GM12878 (cell line): ENCODE results near the gene TTLL1. TPM values are rescaled to one million over a fixed set of nuclear protein-coding genes. Genes with fewer than 3 reads are reported as not detected.

Experiments
- ATAC-seq: fragments of 200-7000 bp; cut with Tn5 transposase; 3 replicates; pipeline ENCODE4 v1.9.1; 2020; ENCODE audit warnings: mild to moderate bottlenecking, moderate library complexity
- BruUV-seq: library from RNA; stranded (reverse); fragments of 400-500 nt; replicated peaks from 2 replicates; lab custom pipeline; 2021; lab: Mats Ljungman, UMichigan
- CTCF ChIA-PET: fragments of 300-600 bp; sonication (Branson Sonifier 250); formaldehyde crosslinking; extraction: SDS; loops from one replicate; lab custom pipeline; 2021; ENCODE audit warnings: inconsistent platforms; lab: Yijun Ruan, JAX
- POLR2A ChIA-PET: fragments of 350-600 bp; formaldehyde crosslinking; extraction: SDS; loops from one replicate; lab custom pipeline; 2021; ENCODE audit warnings: inconsistent platforms; lab: Charles Lee
- RAD21 ChIA-PET: fragments of 300-600 bp; sonication (Branson Sonifier 250); formaldehyde crosslinking; loops from one replicate; lab custom pipeline; 2023; ENCODE audit warnings: antibody characterized with exemption; ENCODE audit not compliant: unreplicated experiment; lab: Charles Lee
- SMC1A ChIA-PET: fragments of 300-600 bp; sonication (Branson Sonifier 250); formaldehyde crosslinking; loops from one replicate; lab custom pipeline; 2023; ENCODE audit not compliant: unreplicated experiment, uncharacterized antibody; lab: Charles Lee
- DNase-seq: peaks from one replicate; pipeline ENCODE4 v3.0.0-alpha.2; 2011; ENCODE audit warnings: low read depth, low spot score
- FAIRE-seq: peaks from 3 replicates; lab custom pipeline; 2011; peaks lifted over from hg19 to GRCh38; lab: Jason Lieb, UNC
- H2AFZ ChIP-seq: 2 replicates; pipeline ENCODE4 v1.6.0; 2011; ENCODE audit warnings: low read depth, low read length, control low read depth; ENCODE audit not compliant: control insufficient read depth
- H3K27ac ChIP-seq: 2 replicates; pipeline ENCODE4 v1.5.1; 2011; ENCODE audit warnings: control low read depth; ENCODE audit not compliant: control insufficient read depth, insufficient read depth
- H3K27me3 ChIP-seq, 2 experiments: replicated peaks in 1 of 2; 2 replicates each; pipeline versions ENCODE4 v1.6.0 to v1.6.1; 2011; ENCODE audit warnings: low read length in 1 of 2; ENCODE audit not compliant: control insufficient read depth in 2 of 2, insufficient read depth in 2 of 2
- H3K36me3 ChIP-seq, 2 experiments: 2 replicates each; pipeline ENCODE4 v1.5.1; 2011; ENCODE audit warnings: low read length in 1 of 2; ENCODE audit not compliant: control insufficient read depth in 2 of 2, insufficient read depth in 2 of 2
- H3K4me1 ChIP-seq: 2 replicates; pipeline ENCODE4 v1.6.1; 2011; ENCODE audit warnings: mild to moderate bottlenecking, low read length, moderate library complexity, mixed read lengths; ENCODE audit not compliant: control insufficient read depth, insufficient read depth
- H3K4me2 ChIP-seq: 2 replicates; pipeline ENCODE4 v1.6.0; 2011; ENCODE audit warnings: control low read depth; ENCODE audit not compliant: control insufficient read depth, insufficient read depth
- H3K4me3 ChIP-seq: fragments of 200-600 bp; sonication (generic); 2 replicates; pipeline ENCODE4 v1.5.1; 2016
- H3K79me2 ChIP-seq: 2 replicates; pipeline ENCODE4 v1.6.0; 2011; ENCODE audit warnings: low read length; ENCODE audit not compliant: control insufficient read depth, insufficient read depth
- H3K9ac ChIP-seq: 2 replicates; pipeline ENCODE4 v1.8.0; 2011; ENCODE audit warnings: low read length, control low read depth, mixed read lengths; ENCODE audit not compliant: control insufficient read depth, insufficient read depth
- H3K9me3 ChIP-seq: replicated peaks from 3 replicates; pipeline ENCODE4 v1.5.1; 2011; ENCODE audit warnings: mild to moderate bottlenecking, low read length; ENCODE audit not compliant: control insufficient read depth, insufficient read depth
- H4K20me1 ChIP-seq: 2 replicates; pipeline ENCODE4 v1.6.0; 2011; ENCODE audit not compliant: control insufficient read depth, insufficient read depth
- CBFB ChIP-seq: IDR thresholded peaks from 2 replicates; pipeline ENCODE4 v1.6.1; 2016; ENCODE audit warnings: antibody characterized with exemption, low read depth
- CEBPZ ChIP-seq: fragments of 150-350 bp; IDR thresholded peaks from 2 replicates; pipeline ENCODE4 v1.6.1; 2016; ENCODE audit warnings: low read depth, low read length
- CTCF ChIP-seq, 3 experiments: IDR thresholded peaks in 2 of 3; conservative IDR thresholded peaks in 1 of 3; 2 replicates each; pipeline ENCODE4 v1.5.1; 2011; ENCODE audit warnings: low read depth in 3 of 3, low read length in 3 of 3, mild to moderate bottlenecking in 3 of 3, control low read depth in 2 of 3, moderate library complexity in 2 of 3, inconsistent platforms in 1 of 3, mixed read lengths in 1 of 3; ENCODE audit not compliant: control insufficient read depth in 2 of 3, insufficient read depth in 1 of 3; ENCODE audit errors: extremely low read depth in 1 of 3
- IRF3 ChIP-seq: fragments of 450-650 bp; IDR thresholded peaks from 2 replicates; pipeline ENCODE4 v1.6.1; 2014; ENCODE audit warnings: mild to moderate bottlenecking
- LARP7 ChIP-seq: fragments of 450-650 bp; IDR thresholded peaks from 2 replicates; pipeline ENCODE4 v1.6.1; 2017; ENCODE audit warnings: mild to moderate bottlenecking
- MEF2A ChIP-seq: IDR thresholded peaks from 2 replicates; pipeline ENCODE4 v1.6.1; 2011; ENCODE audit warnings: low read depth, mild to moderate bottlenecking, low read length, moderate library complexity; ENCODE audit not compliant: insufficient read depth
- NFIC ChIP-seq: IDR thresholded peaks from 2 replicates; pipeline ENCODE4 v1.6.1; 2012; ENCODE audit warnings: low read depth, mild to moderate bottlenecking, inconsistent platforms, low read length, moderate library complexity
- SKIL ChIP-seq: fragments of 450-650 bp; IDR thresholded peaks from 2 replicates; pipeline ENCODE4 v1.6.1; 2017; ENCODE audit warnings: mild to moderate bottlenecking, low read depth, inconsistent platforms; ENCODE audit not compliant: poor library complexity, severe bottlenecking
- SMAD1 ChIP-seq: fragments of 450-650 bp; IDR thresholded peaks from 2 replicates; pipeline ENCODE4 v1.6.1; 2018; ENCODE audit warnings: mild to moderate bottlenecking, low read depth; ENCODE audit not compliant: partially characterized antibody
- SMC3 ChIP-seq: IDR thresholded peaks from 2 replicates; pipeline ENCODE4 v1.6.1; 2011; ENCODE audit warnings: low read length, improper control_type of control experiment, borderline replicate concordance
- SP1 ChIP-seq: IDR thresholded peaks from one replicate; pipeline ENCODE4 v1.6.1; 2011; ENCODE audit warnings: low read depth, low read length
- SPI1 ChIP-seq: IDR thresholded peaks from 2 replicates; pipeline ENCODE4 v1.6.1; 2011; ENCODE audit warnings: low read depth, mild to moderate bottlenecking, low read length, moderate library complexity, borderline replicate concordance; ENCODE audit not compliant: insufficient read depth
- SUPT20H ChIP-seq: IDR thresholded peaks from 2 replicates; pipeline ENCODE4 v1.6.1; 2011; ENCODE audit warnings: low read depth, mild to moderate bottlenecking, low read length, moderate library complexity, borderline replicate concordance; ENCODE audit not compliant: control insufficient read depth
- TCF3 ChIP-seq: IDR thresholded peaks from 2 replicates; pipeline ENCODE4 v1.6.1; 2012; ENCODE audit warnings: low read depth, mild to moderate bottlenecking, low read length, borderline replicate concordance; ENCODE audit not compliant: insufficient read depth
- ZNF274 ChIP-seq: IDR thresholded peaks from one replicate; pipeline ENCODE4 v1.8.0; 2011; ENCODE audit not compliant: insufficient read length, insufficient read depth
- WGBS: methylation state at CpG from one replicate; pipeline ENCODE4 v1.1.6; 2016; ENCODE audit warnings: low lambda C conversion rate; ENCODE audit not compliant: insufficient replicate concordance, insufficient coverage; ENCODE audit errors: missing lambda C conversion rate; 5-methylcytosine and 5-hydroxymethylcytosine counted together
- in situ Hi-C: fragments of 300-500 bp; cut with MboI; formaldehyde crosslinking; loops from 9 replicates; pipeline ENCODE4 v1.14.3; 2018; ENCODE audit warnings: mixed read lengths
- intact Hi-C: fragments of 100-400 bp; cut with micrococcal nuclease; formaldehyde crosslinking; loops from one replicate; pipeline ENCODE4 v1.14.2; 2022; ENCODE audit not compliant: unreplicated experiment
- polyA plus RNA-seq, 11 experiments: library from polyadenylated mRNA; depleted of rRNA in 4 of 11; unstranded in 6 of 11; stranded (reverse) in 5 of 11; fragments of >200 nt; fragmentation: Nextera tagmentation in 4 of 11; fragmentation: Illumina TruSeq in 1 of 11; extraction: Ambion mirVana in 4 of 11; extraction: Trizol in 1 of 11; gene quantifications; 1 replicate in 1 of 11; 2 replicates in 10 of 11; pipeline versions ENCODE4 v1.2.1 to v1.2.3, GENCODE V29; 2011 to 2016; ENCODE audit warnings: inconsistent platforms in 2 of 11, missing spikeins in 2 of 11, low read depth in 1 of 11
- total RNA-seq, 4 experiments: library from RNA; depleted of rRNA in 3 of 4; stranded (reverse); fragments of >200 nt in 3 of 4; fragmentation: Illumina TruSeq in 1 of 4; extraction: Trizol in 1 of 4; gene quantifications; 2 replicates each; pipeline versions ENCODE4 v1.2.1 to v1.2.3, GENCODE V29; 2013 to 2021

Gene TTLL1
- total and polyA plus RNA-seq, 10 of the 15 experiments (the other 5 are each of a cell fraction or from before 2014, with no cell fraction given), result 0.39 to 4.8 (median 3.2) TPM

- whole genome bisulfite sequencing, result 16% methylated on average over 27 of the region's 32 CpGs
- no peaks in the 10 kb centered on the region for H3K79me2 ChIP-seq
- no TSS peak for BruUV-seq
- ChIA-PET SMC1A (interaction anchor here (0.7 kb wide), 1 partner anchor 406 kb away, joined by 3 read pairs; no protein-coding TSS in a partner anchor), CTCF (interaction anchor here (0.9 to 1.3 kb wide), 2 partner anchors 26 to 28 kb away, joined by 3 to 5 read pairs; no protein-coding TSS in a partner anchor), POLR2A (no interaction called here), RAD21 (no interaction called here)
- H3K36me3 ChIP-seq, result no peaks in the 10 kb centered on the region
- H4K20me1 ChIP-seq, result no peaks in the 10 kb centered on the region
- intact Hi-C loops (no loop called here), in situ Hi-C loops (no loop called here)
- TF ChIP-seq SKIL (no peak), SMC3 (no peak), SUPT20H (no peak), SMAD1 (no peak), CBFB (no peak), SPI1 (no peak), CEBPZ (no peak), CTCF (IDR thresholded peaks at IDR 0.05 in 2 of 3, conservative IDR thresholded peaks at IDR 0.05 in 1 of 3; ENCODE audit: control insufficient read depth in 2 of 3, extremely low read depth in 1 of 3, insufficient read depth in 1 of 3, low read depth in 3 of 3, low read length in 3 of 3) (no peak), LARP7 (no peak), IRF3 (no peak), NFIC (no peak), TCF3 (no peak), MEF2A (no peak), SP1 (no peak), ZNF274 (no peak)
- peak overlapping the region; percentile 72 for H3K4me3 ChIP-seq
- DNase-seq, result no peak
- peak overlapping the region; percentile 87 for H3K4me2 ChIP-seq
- peak overlapping the region; percentile 71 for H2AFZ ChIP-seq
- no peaks in the 10 kb centered on the region for H3K9me3 ChIP-seq
- peak; percentile 61 for FAIRE-seq
- peak overlapping the region; percentile 44; the same call in 1 of the 2 replicates for H3K9ac ChIP-seq
- H3K4me1 ChIP-seq, result peaks cover 7% of the 10 kb centered on the region
- peaks cover 0 to 6% of the 10 kb centered on the region in 2 experiments; a peak in 3 of 4 replicates for H3K27me3 ChIP-seq
- no peak for ATAC-seq
- no peak overlapping the region for H3K27ac ChIP-seq
These were observed 20.8 kb upstream of the TTLL1 start for GRCh38 chr22:43109921-43110443.
